ENCODE results near the gene LAMA2.
"Not testable (repeated sequence)": the region's sequence is repeated elsewhere in the genome, so short reads cannot be mapped to it uniquely, and the experiment has no call there.

The LAMA2 gene

DNA sequence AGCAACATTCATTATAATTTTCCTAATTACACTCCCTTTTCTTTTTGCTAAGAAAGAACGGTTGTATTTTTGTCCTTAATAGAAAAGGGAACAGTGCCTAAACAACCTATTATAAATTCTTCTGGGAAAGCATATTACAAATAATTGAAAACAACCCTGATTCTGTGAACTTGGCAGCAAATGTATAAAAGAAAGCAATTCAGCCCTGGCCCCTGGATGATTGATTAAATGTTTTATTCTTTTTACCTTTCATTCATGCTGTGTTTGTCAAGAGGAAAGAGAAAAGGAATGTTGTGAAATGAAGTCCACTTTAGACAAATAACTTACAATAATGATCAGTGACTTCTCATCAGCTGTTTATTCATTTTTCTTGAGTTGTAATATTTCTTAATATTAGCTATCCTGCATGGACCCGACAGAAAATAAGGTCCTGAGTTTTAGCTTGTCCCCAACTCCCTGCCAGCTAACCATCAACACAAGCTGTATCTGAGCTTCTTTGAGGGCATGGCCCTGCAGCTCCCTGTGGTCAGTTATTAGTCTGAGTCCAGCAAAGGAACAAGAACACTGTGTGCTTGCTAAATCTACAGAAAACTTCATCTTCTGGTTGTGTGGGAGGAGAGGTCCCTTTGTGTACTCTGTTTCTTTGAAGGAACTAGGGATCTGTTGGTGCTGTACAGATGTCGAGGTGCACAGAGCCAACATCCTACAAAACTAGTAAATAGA lies 248.2 kb downstream of the LAMA2 start:
- no peak for DNase-seq

DNA sequence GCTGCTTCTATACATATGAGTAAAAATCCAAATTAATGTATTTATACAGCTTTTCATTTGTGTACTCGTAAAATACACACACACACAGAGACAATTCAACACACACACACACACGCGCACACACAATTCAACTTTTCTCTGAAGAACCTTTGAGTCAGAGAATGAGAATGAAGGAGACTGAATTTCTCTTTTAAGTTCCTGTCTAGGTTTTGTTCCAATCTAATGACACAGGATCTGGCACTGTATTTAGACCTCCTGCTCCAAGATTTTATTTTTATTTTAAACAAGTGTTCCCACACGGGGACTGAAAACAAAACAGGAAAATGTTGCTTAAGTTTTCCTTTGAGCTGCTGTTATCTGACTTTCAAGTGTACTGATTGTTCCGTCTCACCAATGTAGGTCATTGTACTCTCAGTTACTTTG lies 250.8 kb downstream of the LAMA2 start:
- DNase-seq, result no peak

DNA sequence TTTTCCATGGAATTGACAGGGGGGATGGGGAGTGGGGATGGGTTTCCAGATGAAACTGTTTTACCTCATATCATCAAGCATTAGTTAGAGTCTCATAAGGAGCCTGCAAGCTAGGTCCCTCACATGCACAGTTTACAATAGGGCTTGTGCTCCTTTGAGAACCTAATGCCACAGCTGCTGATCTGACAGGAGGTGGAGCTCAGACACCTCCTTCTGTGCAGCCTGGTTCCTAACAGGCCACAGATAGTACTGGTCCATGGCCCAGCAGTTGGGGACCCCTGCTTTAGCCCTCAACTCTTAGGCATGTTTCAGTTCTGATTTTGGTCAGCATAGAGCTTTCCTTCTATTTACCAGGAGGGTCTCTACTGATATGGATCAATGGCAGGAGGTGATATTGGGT lies 251.6 kb downstream of the LAMA2 start:
- DNase-seq, result no peak

DNA sequence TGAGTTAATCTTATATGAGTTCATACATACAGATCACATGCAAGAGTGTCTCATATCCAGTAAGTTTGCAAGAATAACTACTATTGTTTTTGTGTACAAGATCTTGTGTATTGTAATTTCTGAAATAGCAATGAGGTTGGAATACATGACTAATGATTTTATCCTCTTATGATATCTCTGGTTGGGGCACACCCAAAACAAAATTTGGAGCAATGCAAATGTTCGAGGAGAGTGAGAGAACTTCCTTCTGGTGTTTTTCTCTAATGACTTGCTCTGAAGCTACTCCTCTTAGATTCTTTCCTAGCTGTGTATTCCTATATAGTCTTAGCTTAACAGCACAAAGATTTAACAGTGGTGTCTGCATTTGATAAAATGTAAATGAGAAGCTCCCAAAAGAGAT lies 252.5 kb downstream of the LAMA2 start:
- DNase-seq, result no peak

DNA sequence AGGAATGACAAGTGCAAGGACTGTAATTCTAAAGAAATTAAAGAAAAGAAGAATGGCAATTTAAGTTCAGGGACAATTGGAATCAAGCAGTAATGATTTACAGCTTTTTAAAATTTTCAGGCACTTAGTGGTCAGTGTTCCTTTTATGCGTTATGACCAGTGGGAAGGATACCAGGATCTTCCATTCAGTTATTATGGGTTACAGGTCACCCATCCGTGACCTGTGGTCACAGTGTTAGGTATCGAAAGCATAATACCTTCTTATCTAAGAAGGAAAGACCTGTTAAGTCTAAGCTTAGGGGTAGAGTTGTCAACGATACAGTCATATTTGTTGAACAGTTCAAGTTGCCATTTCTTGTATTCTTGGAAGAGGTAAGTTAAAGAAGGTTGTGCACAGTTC lies 253.8 kb downstream of the LAMA2 start:
- DNase-seq, result no peak

DNA sequence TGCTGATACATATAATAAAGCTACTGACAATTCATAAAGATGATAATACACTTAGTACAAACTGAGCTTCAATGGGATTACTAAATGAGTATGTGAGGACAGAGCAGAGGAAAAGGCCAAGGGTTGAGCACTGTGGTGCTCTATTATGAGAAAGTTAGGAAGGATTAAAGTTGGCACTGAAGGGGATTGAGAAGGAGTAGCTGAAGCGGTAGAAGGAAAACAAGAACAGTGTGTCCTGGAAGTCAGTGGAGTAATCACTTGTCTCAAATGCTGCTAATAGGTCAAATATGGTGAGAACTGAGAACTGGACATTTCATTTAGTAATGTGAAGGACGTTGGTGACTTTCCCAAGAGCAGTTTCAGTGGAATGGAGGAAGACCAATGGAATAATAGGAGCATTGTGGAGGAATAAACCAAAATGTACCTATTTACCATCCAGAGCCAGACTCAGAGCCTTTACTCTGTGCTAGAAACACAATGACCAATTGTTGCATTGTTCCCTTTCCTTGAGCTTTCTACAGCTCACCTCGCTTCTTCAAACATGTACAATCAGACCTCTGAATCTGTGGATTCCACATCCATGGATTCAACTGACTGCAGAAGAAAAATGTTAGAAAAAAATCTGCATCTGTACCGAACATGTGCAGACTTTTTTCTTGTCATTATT lies 255.9 kb downstream of the LAMA2 start:
- no peak for DNase-seq

DNA sequence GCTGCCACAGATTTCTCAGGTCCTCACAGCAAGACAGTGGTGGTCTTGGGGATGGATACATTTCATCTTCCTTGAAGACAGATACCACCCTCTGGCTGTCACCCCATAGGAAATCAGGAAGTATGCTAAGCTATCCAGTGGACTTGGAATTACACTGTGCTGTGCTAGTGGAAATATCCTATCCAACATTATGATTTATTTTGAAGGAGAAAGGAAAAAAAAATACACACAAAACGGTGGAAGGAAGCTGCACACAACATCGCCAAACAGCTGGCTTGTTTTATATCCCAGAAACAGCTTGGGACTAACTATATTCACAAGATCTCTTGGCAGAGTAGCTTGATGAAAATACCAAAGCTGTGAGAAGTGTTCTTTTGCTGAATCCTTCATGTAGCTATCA lies 257.6 kb downstream of the LAMA2 start:
- no peak for DNase-seq

DNA sequence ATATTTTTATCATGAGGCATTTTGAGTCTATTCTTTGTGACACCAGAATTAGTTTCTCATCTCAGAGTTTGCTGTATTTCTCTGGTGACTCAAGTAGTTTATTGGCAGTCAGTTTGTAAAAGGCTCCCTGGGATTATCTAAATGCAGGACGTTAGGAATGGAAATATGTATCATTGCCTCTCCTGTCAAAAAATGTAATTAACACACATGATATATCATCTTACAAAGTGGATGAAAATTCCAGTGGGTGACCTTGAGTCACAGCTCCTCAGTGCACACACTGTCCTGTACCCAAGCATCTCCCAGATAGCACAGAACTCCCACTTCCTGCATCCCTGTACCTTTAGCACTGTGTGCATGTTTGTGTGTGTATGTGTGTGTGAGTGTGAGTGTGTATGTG lies 258.6 kb downstream of the LAMA2 start:
- no peak for DNase-seq

DNA sequence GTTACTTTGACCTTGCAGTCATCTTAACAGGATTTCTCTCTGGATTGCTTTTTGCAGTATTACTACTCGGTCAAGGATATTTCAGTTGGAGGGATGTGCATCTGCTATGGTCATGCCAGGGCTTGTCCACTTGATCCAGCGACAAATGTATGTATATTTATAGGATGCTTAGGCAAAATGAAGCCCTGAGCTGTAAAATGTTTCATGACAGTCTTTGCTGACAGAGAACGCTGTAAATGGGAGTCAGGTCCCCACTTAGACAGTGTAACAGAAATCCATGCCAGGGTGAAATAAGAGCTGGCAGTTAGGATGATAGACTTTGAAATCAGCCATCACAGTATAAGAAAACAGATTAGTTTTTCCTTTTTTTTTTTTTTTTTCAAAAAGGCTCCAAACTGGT lies 264.0 kb downstream of the LAMA2 start:
- no peak for DNase-seq

DNA sequence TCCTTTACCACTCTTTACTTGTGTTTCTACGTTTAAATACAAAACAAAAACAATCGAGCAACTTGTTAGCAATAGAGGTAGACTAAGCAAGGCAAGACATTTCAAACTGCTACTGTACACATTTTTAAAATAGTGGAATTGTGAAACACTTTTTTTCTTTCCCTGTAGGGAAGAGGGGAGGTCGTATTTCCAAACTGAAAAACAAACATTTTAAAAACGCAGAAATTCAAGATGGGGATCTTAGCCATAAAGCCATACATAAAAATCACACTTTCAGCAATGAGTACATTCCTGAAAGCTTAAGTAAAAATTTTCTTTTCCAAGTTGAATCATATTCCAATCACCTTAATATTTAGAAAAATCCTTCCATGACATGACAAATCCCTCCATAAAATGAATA lies 267.6 kb downstream of the LAMA2 start:
- DNase-seq, result no peak

DNA sequence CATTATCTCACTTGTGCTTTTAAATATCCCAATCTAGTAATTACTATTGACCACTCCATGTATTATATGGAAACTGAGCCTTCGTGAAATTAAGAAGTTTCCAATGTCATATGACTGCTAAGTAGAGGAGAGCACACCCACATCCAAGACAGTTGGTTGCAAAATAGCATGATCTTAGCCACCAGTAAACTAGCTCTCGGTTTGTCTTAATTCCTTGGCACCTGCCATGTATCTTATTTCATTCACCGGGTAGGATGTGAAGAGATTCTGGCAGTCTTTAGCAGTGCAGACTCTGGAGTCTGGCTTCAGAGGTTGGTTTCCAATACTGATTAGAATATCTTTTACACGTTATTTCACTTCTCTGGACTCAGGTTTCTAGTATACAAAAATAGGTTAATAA lies 270.3 kb downstream of the LAMA2 start:
- no peak for DNase-seq

DNA sequence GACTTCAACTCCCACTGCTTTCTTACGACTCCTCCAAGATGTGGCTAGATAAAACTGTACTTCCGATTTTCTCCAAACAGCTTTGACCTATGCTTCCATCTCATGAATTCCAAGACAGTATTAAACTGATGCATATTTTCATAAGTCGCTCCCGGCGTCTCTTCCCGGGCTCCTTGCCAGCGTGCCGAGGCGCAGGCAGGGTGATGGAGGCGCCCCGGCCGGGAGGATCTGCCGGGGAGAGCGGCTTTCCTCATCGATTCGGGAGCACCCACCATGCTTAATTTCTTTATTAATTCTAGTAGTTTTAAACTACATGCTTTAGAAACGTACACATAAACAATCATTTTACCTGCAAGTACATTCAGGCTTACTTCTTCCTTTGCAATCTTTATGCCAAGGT lies 276.3 kb downstream of the LAMA2 start:
- DNase-seq, result not testable (repeated sequence)

DNA sequence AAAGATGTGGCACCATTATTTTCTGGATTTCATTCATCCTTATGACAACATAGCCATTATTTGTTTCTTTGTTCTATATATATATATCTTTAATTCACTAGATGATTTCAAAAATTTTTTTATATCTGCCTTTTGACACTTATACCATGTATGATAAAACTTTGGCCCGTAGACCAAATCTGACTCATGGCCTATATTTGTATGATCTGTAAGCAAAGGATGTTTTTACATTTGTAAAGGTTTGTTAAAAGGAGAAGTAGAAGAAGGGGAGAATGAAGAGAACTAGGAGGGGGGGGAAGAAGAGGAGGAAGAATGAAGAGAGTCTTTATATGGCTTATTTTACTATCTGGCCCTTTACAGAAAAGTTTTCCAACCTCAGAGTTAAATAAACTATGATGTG lies 279.7 kb downstream of the LAMA2 start:
- no peak for DNase-seq

DNA sequence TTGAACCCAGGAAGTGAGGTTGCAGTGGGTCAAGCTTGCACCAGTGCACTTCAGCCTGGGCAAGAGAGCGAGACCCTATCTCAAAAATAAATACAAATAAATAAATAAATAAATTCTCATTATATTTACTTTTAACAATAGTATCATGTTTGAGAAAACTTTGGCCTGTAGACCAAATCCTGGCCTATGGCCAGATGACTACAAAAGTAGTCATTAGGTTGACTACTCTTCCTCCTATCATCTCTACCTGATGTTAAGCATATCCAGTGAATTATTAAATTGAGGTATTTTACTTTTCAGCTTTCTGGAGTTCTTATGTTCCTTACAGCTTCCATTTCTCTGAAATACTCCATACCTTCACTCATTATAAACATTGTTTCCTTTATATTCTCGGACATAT lies 280.6 kb downstream of the LAMA2 start:
- no peak for DNase-seq

DNA sequence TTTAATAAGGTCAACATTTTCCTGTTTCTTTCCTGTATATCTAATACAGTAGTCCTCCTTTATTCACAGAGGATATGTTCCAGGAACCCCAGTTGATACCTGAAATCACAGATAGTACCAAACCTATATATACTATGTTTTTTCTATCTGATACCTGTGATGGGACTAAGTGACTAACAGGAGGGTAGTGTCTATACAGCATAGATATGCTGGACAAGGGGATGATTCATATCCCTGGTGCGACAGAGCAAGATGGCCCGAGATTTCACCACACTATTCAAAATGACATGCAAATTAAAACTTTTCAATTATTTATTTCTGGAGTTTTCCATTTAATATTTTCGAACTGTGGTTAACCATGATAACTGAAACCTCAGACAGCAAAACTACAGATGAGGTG lies 281.1 kb downstream of the LAMA2 start:
- no peak for DNase-seq

DNA sequence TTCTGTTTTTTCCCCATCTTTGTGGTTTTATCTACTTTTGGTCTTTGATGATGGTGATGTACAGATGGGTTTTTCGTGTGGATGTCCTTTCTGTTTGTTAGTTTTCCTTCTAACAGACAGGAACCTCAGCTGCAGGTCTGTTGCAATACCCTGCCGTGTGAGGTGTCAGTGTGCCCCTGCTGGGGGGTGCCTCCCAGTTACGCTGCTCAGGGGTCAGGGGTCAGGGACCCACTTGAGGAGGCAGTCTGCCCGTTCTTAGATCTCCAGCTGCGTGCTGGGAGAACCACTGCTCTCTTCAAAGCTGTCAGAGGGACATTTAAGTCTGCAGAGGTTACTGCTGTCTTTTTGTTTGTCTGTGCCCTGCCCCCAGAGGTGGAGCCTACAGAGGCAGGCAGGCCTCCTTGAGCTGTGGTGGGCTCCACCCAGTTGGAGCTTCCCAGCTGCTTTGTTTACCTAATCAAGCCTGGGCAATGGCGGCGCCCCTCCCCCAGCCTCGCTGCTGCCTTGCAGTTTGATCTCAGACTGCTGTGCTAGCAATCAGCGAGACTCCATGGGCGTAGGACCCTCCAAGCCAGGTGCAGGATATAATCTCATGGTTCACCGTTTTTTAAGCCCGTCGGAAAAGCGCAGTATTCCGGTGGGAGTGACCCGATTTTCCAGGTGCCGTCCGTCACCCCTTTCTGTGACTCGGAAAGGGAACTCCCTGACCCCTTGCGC lies 289.5 kb downstream of the LAMA2 start:
- DNase-seq, result not testable (repeated sequence)

DNA sequence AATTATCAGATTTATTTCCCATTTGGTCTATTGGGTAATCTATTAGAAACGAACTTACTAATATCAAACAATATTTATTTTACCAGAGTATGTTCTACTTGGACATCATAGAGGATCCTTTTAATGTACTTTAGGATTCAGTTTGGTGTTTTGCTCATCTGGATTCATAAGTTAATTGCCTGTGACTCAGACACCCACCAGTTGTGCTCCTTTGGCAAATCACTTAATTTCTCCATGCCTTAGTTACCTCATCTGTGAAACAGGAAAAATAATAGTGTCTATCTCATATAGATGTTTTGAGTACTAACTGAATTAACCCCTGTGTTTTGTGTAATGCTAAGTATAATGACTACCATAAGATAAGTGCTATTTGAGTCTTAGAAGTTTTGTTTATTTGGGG lies 292.1 kb downstream of the LAMA2 start:
- DNase-seq, result no peak

DNA sequence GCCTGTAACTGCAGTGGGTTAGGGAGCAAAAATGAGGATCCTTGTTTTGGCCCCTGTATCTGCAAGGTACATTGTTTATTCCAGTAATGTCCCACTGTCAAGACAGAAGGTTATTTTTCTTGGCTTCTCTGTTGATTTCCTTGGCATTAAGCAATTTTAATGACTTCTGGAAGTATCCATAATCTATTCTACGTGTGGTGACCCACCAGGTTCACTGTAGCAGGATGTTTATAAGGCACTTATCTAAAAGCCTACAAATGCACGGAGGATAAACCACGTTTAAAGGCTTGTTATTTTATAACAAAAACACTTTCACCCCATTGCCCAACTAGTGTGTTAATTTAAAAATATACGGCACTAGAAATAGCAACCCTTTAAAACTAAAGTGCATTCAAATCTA lies 294.9 kb downstream of the LAMA2 start:
- DNase-seq, result no peak

DNA sequence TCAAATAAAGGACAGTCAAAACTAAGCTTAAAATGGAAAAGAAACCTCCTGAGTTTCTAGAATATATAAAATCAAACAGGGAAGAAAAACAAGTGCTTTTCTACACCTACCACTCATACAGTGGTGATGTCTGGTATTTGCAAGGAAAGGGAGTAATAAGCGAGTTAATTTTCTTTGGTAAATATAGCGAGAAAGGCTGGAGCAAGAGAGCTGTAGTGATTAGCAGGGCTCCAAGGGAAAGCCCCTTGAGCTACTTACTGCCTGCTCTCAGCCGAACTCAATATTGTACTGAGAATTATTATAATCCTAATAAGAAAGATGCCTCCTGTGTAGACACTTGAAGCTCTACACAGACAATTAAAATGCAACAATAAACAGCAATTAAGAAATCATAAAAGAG lies 296.3 kb downstream of the LAMA2 start:
- DNase-seq, result no peak

DNA sequence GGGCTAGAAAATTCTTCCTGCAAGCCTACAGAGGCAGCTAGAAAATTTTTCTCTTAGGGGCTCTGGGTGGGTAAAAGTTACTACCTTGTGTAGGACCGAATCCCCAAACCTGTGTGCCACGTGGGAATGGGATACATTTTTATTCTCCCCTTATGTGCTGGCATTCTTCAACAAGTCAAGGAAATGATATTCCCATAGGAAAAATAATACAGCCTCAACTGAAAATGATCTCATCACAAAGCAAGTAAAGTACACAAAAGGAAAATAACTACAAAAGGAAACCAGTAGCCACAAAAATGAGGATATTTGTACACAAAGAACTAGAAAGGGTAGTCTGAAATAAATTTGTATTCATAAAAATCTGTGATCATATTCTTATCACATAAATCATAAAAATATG lies 298.1 kb downstream of the LAMA2 start:
- no peak for DNase-seq

DNA sequence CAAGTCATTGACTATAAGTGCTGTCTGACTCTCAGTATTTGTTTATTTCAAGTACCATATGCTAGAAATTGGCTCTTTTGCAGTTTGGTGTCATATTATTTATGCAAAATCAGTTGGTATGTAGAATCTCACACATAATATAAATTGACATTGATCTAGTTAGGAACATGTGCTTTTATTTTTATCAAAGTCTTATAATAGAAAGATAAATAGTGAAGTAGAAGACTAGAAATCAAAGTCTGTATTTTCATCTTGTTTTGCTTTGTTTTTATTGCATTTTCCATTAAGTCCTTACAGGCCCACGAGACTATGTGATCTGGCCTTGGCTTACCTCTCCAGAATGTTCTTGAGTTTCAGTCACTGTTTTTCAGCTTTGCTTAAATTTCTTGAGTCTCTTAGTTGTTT lies 300.3 kb downstream of the LAMA2 start:
- DNase-seq, result no peak

DNA sequence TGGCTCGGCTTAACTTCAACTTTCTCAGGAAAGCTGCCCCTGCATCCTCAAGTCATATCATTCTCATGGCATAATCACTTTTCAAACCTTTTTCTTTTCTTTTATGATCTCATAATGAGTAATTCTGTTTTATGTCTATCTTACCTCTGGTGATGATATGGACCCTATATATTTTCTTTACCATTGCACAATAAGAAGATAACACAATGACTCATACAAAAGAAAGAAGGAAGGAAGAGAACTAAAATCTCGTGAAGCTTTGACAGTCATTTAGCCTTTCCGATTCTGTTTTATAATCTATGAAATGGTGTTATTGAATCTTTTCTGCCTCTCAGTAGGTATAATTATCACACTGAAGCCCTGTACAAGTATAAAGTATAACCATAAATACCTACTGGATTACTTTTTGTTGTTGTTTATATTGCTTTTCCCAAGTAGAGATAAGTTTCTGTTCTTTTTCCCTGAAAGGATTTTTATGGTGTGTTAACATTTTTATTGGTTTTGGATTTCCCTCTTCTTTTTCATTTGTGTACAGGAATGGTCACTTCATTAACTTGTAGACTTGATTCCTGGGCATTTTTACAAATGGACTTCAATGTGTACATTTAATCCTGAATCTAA lies 300.9 kb downstream of the LAMA2 start:
- no peak for DNase-seq

DNA sequence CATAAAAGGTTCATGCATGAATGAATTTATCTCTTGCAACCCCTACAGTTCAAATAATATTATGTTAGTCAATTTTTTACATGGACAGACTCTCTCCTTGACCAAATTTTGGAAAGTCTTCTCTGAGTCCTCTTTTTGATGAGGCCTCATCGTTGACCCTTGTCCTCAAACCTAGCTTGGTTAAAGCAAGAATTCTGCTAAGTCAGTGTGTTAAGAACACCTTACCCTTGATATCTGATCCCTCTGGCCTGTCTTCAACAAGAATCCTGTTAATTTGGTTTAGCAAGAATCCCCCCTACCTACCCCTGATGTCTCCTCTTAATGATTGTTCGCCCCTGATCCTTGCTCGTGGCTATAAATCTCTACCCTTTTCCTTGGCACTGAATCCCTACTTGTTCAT lies 301.4 kb downstream of the LAMA2 start:
- DNase-seq, result no peak

DNA sequence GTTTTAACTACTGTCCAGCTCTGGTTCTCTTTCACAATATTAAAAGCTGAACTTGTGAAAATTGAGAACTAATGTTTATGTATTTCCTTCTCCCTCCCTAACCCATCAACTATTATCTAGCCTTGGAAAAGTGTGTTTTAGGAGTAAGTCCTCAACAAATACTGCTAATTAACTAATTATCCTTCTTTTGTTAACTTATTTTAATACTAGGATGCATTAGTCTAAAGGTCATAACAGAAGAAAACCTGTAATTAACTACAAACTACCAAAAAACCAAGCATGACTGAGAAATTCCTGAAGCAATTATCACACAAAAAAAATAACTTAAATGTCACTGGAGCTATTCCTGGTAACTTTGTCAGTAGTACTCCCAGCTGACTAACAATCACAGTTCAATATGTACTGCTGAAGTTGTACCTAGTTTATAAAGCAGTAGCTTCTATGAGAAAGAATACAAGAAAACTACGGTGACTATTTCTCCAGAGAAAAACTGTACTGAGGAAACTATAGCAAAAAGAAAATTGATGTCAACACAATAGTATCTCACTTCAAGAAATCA lies 301.9 kb downstream of the LAMA2 start:
- DNase-seq, result no peak

All from activated effector memory CD4-positive, alpha-beta T cell treated with anti-CD3 and anti-CD28 coated beads, Interleukin-2, amount 50 U/mL, for 16 hours (primary cell).